ENCODE data around the gene HSPH1. TPM values are rescaled to one million over a fixed set of nuclear protein-coding genes. Genes with fewer than 3 reads are reported as not detected.

Gene HSPH1
- polyA plus RNA-seq, 1 donor from 2014 or later = 112 TPM

DNA sequence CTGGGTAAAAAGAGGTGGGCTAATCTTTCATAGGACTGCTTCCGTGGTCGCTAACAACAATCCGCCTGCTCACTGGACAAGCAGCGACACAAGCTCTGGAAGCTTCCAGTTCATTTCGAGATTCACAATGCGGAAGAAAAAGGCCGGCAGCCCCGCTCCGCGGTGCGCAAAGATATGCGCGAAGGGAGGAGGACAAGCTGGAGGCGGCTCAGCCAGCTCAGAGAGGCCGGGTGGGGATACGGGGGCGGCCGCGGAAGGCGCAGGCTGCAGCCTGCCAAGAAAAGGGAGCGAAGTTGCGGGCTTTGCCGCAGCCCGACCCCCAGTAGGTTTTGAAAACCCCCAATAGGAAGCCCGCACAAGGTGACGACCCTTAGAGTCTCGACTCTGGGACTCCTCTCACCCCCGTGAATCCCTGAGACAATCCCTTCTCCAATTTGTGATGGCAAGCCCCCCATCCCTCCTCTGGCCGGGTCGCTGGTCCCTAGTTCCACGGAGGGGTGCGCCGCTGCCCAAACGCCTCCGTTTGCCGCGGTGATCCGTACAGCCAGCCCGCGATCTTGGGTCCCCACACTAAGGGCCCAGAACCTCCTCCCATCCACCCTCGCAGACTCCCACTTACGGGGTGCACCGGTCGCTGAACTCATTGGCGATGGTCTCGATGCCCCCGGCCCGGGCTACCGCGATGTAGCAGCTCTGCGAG is 697 bp downstream of the HSPH1 start:
- Histone ChIP-seq H3K79me2 (replicated peaks; ENCODE audit: insufficient read depth, low read length) (peaks cover 37% of the 10 kb centered on the region), H3K9me2 (ENCODE audit: insufficient read depth, low read length) (no peaks in the 10 kb centered on the region), H3K9me3 (ENCODE audit: low read length) (no peaks in the 10 kb centered on the region), H3K4me2 (ENCODE audit: low read length) (peak overlapping the region; percentile 96), H3K9ac (ENCODE audit: low read length) (peak overlapping the region; percentile 77), H3K4me3 (ENCODE audit: low read length) (peak overlapping the region; percentile 90), H3K27ac (ENCODE audit: low read length) (peak overlapping the region; percentile 79), H3K36me3 (ENCODE audit: insufficient read depth, low read length) (peaks cover 5% of the 10 kb centered on the region), H3K27me3 (ENCODE audit: insufficient read depth, low read depth, low read length) (no peaks in the 10 kb centered on the region), H2AFZ (ENCODE audit: low read depth, low read length) (peak overlapping the region; percentile 24), H3F3A (ENCODE audit: insufficient read depth, low read length, poor library complexity, severe bottlenecking) (no peaks in the 10 kb centered on the region), H4K20me1 (ENCODE audit: insufficient read depth) (no peaks in the 10 kb centered on the region)
- TF ChIP-seq RAD21 (conservative IDR thresholded peaks at IDR 0.05) (peak; percentile 56), SMC3 (conservative IDR thresholded peaks at IDR 0.05; ENCODE audit: poor library complexity) (peak; percentile 56), EZH2 (IDR thresholded peaks at IDR 0.05; ENCODE audit: borderline replicate concordance, insufficient read depth, low read length, poor library complexity, severe bottlenecking) (no peak)
- TF ChIP-seq, protein P1, sequence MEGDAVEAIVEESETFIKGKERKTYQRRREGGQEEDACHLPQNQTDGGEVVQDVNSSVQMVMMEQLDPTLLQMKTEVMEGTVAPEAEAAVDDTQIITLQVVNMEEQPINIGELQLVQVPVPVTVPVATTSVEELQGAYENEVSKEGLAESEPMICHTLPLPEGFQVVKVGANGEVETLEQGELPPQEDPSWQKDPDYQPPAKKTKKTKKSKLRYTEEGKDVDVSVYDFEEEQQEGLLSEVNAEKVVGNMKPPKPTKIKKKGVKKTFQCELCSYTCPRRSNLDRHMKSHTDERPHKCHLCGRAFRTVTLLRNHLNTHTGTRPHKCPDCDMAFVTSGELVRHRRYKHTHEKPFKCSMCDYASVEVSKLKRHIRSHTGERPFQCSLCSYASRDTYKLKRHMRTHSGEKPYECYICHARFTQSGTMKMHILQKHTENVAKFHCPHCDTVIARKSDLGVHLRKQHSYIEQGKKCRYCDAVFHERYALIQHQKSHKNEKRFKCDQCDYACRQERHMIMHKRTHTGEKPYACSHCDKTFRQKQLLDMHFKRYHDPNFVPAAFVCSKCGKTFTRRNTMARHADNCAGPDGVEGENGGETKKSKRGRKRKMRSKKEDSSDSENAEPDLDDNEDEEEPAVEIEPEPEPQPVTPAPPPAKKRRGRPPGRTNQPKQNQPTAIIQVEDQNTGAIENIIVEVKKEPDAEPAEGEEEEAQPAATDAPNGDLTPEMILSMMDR (IDR thresholded peaks at IDR 0.05; ENCODE audit: poor library complexity, severe bottlenecking) = no peak

DNA sequence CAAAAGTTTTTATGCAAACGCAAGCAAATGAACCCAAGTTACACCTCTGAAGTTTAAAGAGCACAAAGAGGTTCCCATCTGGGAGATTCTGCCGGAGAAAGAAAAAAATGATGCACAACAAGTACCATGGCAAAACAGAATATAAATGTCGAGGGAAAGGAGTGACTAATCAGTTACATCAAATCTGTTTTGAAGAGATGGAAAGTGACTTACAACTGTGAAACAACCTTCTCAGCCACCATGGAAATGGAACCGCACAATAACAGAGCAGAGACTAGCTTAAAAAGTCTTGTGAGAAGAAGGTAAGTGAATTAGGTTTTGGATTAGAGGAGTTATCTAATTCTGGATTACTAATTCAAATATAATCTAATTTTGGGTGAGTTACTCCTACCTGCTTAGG is 2.4 kb downstream of the HSPH1 start:
- no peaks in the 10 kb centered on the region for H3F3A ChIP-seq (ENCODE audit: insufficient read depth, low read length, poor library complexity, severe bottlenecking)
- H2AFZ ChIP-seq (ENCODE audit: low read depth, low read length) = no peak overlapping the region
- H3K27ac ChIP-seq (ENCODE audit: low read length) = no peak overlapping the region
- H3K4me3 ChIP-seq (ENCODE audit: low read length) = peak overlapping the region; percentile 90
- H4K20me1 ChIP-seq (ENCODE audit: insufficient read depth) = no peaks in the 10 kb centered on the region
- peaks cover 8% of the 10 kb centered on the region for H3K36me3 ChIP-seq (ENCODE audit: insufficient read depth, low read length)
- no peak for TF ChIP-seq EP300 (conservative IDR thresholded peaks at IDR 0.05; ENCODE audit: poor library complexity, severe bottlenecking)
- no peak for TF ChIP-seq RAD21 (conservative IDR thresholded peaks at IDR 0.05)
- no peak for TF ChIP-seq TAF1 (IDR thresholded peaks at IDR 0.05; ENCODE audit: low read depth)
- no peak for TF ChIP-seq MXI1 (conservative IDR thresholded peaks at IDR 0.05; ENCODE audit: poor library complexity, severe bottlenecking)
- no peak for TF ChIP-seq SMC3 (conservative IDR thresholded peaks at IDR 0.05; ENCODE audit: poor library complexity)
- TF ChIP-seq, protein P2, sequence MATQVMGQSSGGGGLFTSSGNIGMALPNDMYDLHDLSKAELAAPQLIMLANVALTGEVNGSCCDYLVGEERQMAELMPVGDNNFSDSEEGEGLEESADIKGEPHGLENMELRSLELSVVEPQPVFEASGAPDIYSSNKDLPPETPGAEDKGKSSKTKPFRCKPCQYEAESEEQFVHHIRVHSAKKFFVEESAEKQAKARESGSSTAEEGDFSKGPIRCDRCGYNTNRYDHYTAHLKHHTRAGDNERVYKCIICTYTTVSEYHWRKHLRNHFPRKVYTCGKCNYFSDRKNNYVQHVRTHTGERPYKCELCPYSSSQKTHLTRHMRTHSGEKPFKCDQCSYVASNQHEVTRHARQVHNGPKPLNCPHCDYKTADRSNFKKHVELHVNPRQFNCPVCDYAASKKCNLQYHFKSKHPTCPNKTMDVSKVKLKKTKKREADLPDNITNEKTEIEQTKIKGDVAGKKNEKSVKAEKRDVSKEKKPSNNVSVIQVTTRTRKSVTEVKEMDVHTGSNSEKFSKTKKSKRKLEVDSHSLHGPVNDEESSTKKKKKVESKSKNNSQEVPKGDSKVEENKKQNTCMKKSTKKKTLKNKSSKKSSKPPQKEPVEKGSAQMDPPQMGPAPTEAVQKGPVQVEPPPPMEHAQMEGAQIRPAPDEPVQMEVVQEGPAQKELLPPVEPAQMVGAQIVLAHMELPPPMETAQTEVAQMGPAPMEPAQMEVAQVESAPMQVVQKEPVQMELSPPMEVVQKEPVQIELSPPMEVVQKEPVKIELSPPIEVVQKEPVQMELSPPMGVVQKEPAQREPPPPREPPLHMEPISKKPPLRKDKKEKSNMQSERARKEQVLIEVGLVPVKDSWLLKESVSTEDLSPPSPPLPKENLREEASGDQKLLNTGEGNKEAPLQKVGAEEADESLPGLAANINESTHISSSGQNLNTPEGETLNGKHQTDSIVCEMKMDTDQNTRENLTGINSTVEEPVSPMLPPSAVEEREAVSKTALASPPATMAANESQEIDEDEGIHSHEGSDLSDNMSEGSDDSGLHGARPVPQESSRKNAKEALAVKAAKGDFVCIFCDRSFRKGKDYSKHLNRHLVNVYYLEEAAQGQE (IDR thresholded peaks at IDR 0.05; ENCODE audit: borderline replicate concordance) = no peak
- TF ChIP-seq POLR2AphosphoS5 (IDR thresholded peaks at IDR 0.05) = no peak
- TF ChIP-seq, protein P1 (IDR thresholded peaks at IDR 0.05; ENCODE audit: poor library complexity, severe bottlenecking) = no peak
- TF ChIP-seq EZH2 (IDR thresholded peaks at IDR 0.05; ENCODE audit: borderline replicate concordance, insufficient read depth, low read length, poor library complexity, severe bottlenecking) = no peak
- H3K27me3 ChIP-seq (ENCODE audit: insufficient read depth, low read depth, low read length) = no peaks in the 10 kb centered on the region
- peak overlapping the region; percentile 96 for H3K4me2 ChIP-seq (ENCODE audit: low read length)
- no peaks in the 10 kb centered on the region for H3K9me2 ChIP-seq (ENCODE audit: insufficient read depth, low read length)
- H3K9me3 ChIP-seq (ENCODE audit: low read length) = no peaks in the 10 kb centered on the region
- H3K79me2 ChIP-seq (replicated peaks; ENCODE audit: insufficient read depth, low read length) = peaks cover 43% of the 10 kb centered on the region
- peak overlapping the region; percentile 77 for H3K9ac ChIP-seq (ENCODE audit: low read length)

Data from neural cell (in vitro differentiated cells).